Sigmoid colon (tissue), 7 donors: ENCODE measurements around the gene MAPKBP1. TPM values are rescaled to one million over a fixed set of nuclear protein-coding genes. Genes with fewer than 3 reads are reported as not detected.
"Not testable (repeated sequence)": the region's sequence is repeated elsewhere in the genome, so short reads cannot be mapped to it uniquely, and the experiment has no call there.

Source experiments
- DNase-seq: peaks from one replicate; pipeline ENCODE4 v3.0.0-alpha.2; 2019
- H3K27ac ChIP-seq, 4 donors: fragments of 200-600 bp; sonication (generic); one replicate each; pipeline ENCODE4 v1.5.1; 2016 to 2019; ENCODE audit warnings: mild to moderate bottlenecking in 1 of 4
- H3K27me3 ChIP-seq, 3 donors: fragments of 200-600 bp; sonication (generic); one replicate each; pipeline ENCODE4 v1.5.1; 2019; ENCODE audit warnings: mild to moderate bottlenecking in 1 of 3
- H3K36me3 ChIP-seq, 4 donors: fragments of 200-600 bp; sonication (generic); one replicate each; pipeline ENCODE4 v1.5.1; 2016 to 2019
- H3K4me1 ChIP-seq, 4 donors: fragments of 200-600 bp; sonication (generic); one replicate each; pipeline ENCODE4 v1.5.1; 2017 to 2019
- H3K4me3 ChIP-seq, 4 donors: fragments of 200-600 bp; sonication (generic); one replicate each; pipeline ENCODE4 v1.5.1; 2017 to 2019; ENCODE audit warnings: mild to moderate bottlenecking in 2 of 4, moderate library complexity in 1 of 4
- H3K9me3 ChIP-seq, 4 donors: fragments of 200-600 bp in 3 of 4; sonication (generic) in 3 of 4; one replicate each; pipeline versions ENCODE4 v1.5.1 to v1.6.1; 2013 to 2019
- CTCF ChIP-seq, 4 experiments: fragments of 450-650 bp in 3 of 4; fragments of 200-600 bp in 1 of 4; IDR thresholded peaks; one replicate each; pipeline ENCODE4 v1.5.1; 2016 to 2019; ENCODE audit warnings: antibody characterized with exemption in 4 of 4, mild to moderate bottlenecking in 3 of 4, moderate library complexity in 2 of 4
- EP300 ChIP-seq, 4 donors: sonication (generic); formaldehyde crosslinking; IDR thresholded peaks; one replicate each; pipeline ENCODE4 v1.6.1; 2017; ENCODE audit warnings: antibody characterized with exemption in 4 of 4
- POLR2A ChIP-seq, 2 donors: fragments of 450-650 bp; IDR thresholded peaks; one replicate each; pipeline ENCODE4 v1.6.1; 2016; ENCODE audit warnings: antibody characterized with exemption in 2 of 2, mild to moderate bottlenecking in 2 of 2, moderate library complexity in 2 of 2
- POLR2AphosphoS5 ChIP-seq, 4 donors: sonication (generic); formaldehyde crosslinking; IDR thresholded peaks; one replicate each; pipeline ENCODE4 v1.6.1; 2017; ENCODE audit warnings: antibody characterized with exemption in 4 of 4
- WGBS, 2 donors: extraction: QIAGEN DNeasy Blood & Tissue Kit; methylation state at CpG; one replicate each; pipeline ENCODE4 v1.1.7; 2013; 5-methylcytosine and 5-hydroxymethylcytosine counted together
- intact Hi-C: fragments of 100-400 bp; cut with DNase I; formaldehyde crosslinking; loops from one replicate; pipeline ENCODE4 v1.15.1; 2023
- polyA plus RNA-seq, 3 donors: library from polyadenylated mRNA; stranded (reverse); fragments of 200-250 nt; gene quantifications; one replicate each; pipeline ENCODE4 v1.2.3, GENCODE V29; 2013
- total RNA-seq, 4 donors: library from RNA; depleted of rRNA; stranded (reverse); fragments of >200 nt; gene quantifications; one replicate each; pipeline ENCODE4 v1.1.0, GENCODE V29; 2016
- donor health status: healthy with polysubstance abuse.
- donor health status: Bipolar disorder and iron deficiency.
- donor health status: healthy.

Gene MAPKBP1
- total and polyA plus RNA-seq, 7 donors = 2.3 to 42.7 (median 15.0) TPM

GRCh38 chr15:41827290-41827879, 53.1 kb downstream of the MAPKBP1 start:
- H3K27me3 ChIP-seq = no peaks in the 10 kb centered on the region
- TF ChIP-seq POLR2A (IDR thresholded peaks at IDR 0.05) (no peak), POLR2AphosphoS5 (IDR thresholded peaks at IDR 0.05) (peak in 2 of 4 donors; percentile 14 to 15)
- no peaks in the 10 kb centered on the region for H3K9me3 ChIP-seq
- peak overlapping the region; percentile 79 to 90 (median 87) for H3K27ac ChIP-seq
- 2 to 4% methylated on average over 37 of the region's 37 CpGs for WGBS, 2 donors
- H3K4me1 ChIP-seq = peaks cover 0 to 21% (median 18%) of the 10 kb centered on the region in 4 donors
- H3K36me3 ChIP-seq = peaks cover 5 to 46% (median 20%) of the 10 kb centered on the region in 4 donors
- peak overlapping the region; percentile 54 to 84 (median 70) for H3K4me3 ChIP-seq
- intact Hi-C loops = no loop called here
- DNase-seq = peak; percentile 74

GRCh38 chr15:41827880-41828806, 53.9 kb downstream of the MAPKBP1 start, which contains the start of gene JMJD7:
Gene JMJD7 (plus strand): TSS chr15:41828092. CDS start chr15:41828125, 33 bp downstream.
- peaks cover 0 to 21% (median 18%) of the 10 kb centered on the region in 4 donors for H3K4me1 ChIP-seq
- H3K9me3 ChIP-seq = no peaks in the 10 kb centered on the region
- intact Hi-C loops = loop anchor here (1.0 to 2.0 kb wide), 2 partner anchors 54 to 145 kb away; partner anchors contain the start of genes EHD4 and MAPKBP1
- H3K36me3 ChIP-seq = peaks cover 4 to 40% (median 14%) of the 10 kb centered on the region in 4 donors
- 1% methylated on average over 66 of the region's 66 CpGs for WGBS, 2 donors
- DNase-seq = peak; percentile 97
- H3K27ac ChIP-seq = peak within 1 kb of the TSS; percentile 79 to 90 (median 87)
- TF ChIP-seq EP300 (IDR thresholded peaks at IDR 0.05) (no peak), POLR2AphosphoS5 (IDR thresholded peaks at IDR 0.05) (peak; percentile 86 to 93 (median 88)), POLR2A (IDR thresholded peaks at IDR 0.05) (peak; percentile 48 to 61)
- H3K4me3 ChIP-seq = peak within 1 kb of the TSS; percentile 54 to 84 (median 70)
- no peaks in the 10 kb centered on the region for H3K27me3 ChIP-seq

GRCh38 chr15:41828807-41829141, 54.5 kb downstream of the MAPKBP1 start:
- H3K4me1 ChIP-seq = peaks cover 0 to 21% (median 18%) of the 10 kb centered on the region in 4 donors
- peak overlapping the region; percentile 54 to 84 (median 70) for H3K4me3 ChIP-seq
- H3K9me3 ChIP-seq = no peaks in the 10 kb centered on the region
- TF ChIP-seq POLR2AphosphoS5 (IDR thresholded peaks at IDR 0.05) (no peak), EP300 (IDR thresholded peaks at IDR 0.05) (no peak), POLR2A (IDR thresholded peaks at IDR 0.05) (no peak), CTCF (IDR thresholded peaks at IDR 0.05) (no peak)
- no peak for DNase-seq
- intact Hi-C loops = loop anchor here (1.0 to 2.0 kb wide), 2 partner anchors 54 to 144 kb away; partner anchors contain the start of genes EHD4 and MAPKBP1
- no peaks in the 10 kb centered on the region for H3K27me3 ChIP-seq
- 7 to 25% methylated on average over 6 of the region's 6 CpGs for WGBS, 2 donors
- peak overlapping the region; percentile 79 to 90 (median 87) for H3K27ac ChIP-seq
- peaks cover under 1 to 34% (median 11%) of the 10 kb centered on the region in 4 donors for H3K36me3 ChIP-seq

- H3K27me3 ChIP-seq = no peaks in the 10 kb centered on the region
- peaks cover 0 to 21% (median 18%) of the 10 kb centered on the region in 4 donors for H3K4me1 ChIP-seq
- no peak for DNase-seq
- H3K9me3 ChIP-seq = no peaks in the 10 kb centered on the region
- H3K27ac ChIP-seq = no peak overlapping the region
- intact Hi-C loops = loop anchor here (2.0 kb wide), 1 partner anchor 143 kb away; the partner anchor contains the start of gene EHD4
- H3K4me3 ChIP-seq = no peak overlapping the region
- peaks cover 0 to 25% (median 3%) of the 10 kb centered on the region in 4 donors for H3K36me3 ChIP-seq
- TF ChIP-seq CTCF (IDR thresholded peaks at IDR 0.05) = no peak
- no peak for TF ChIP-seq POLR2A (IDR thresholded peaks at IDR 0.05)
- no peak for TF ChIP-seq POLR2AphosphoS5 (IDR thresholded peaks at IDR 0.05)
- TF ChIP-seq EP300 (IDR thresholded peaks at IDR 0.05) = no peak
- WGBS, 2 donors = 96% methylated on average over 13 of the region's 13 CpGs
Observed at GRCh38 chr15:41829959-41830646, 55.8 kb downstream of the MAPKBP1 start.

- H3K27ac ChIP-seq, H3K9me3 ChIP-seq, H3K4me3 ChIP-seq, intact Hi-C loops, H3K27me3 ChIP-seq, DNase-seq: not testable (repeated sequence)
- H3K36me3 ChIP-seq = peaks cover 0 to 19% (median 2%) of the 10 kb centered on the region in 4 donors
- 43 to 87% methylated on average over 4 of the region's 4 CpGs for WGBS, 2 donors
- H3K4me1 ChIP-seq = peaks cover 0 to 21% (median 18%) of the 10 kb centered on the region in 4 donors
Observed at GRCh38 chr15:41831291-41831690, 57.0 kb downstream of the MAPKBP1 start.
